HT-29 (cell line): ENCODE results near the gene UMAD1. TPM values are rescaled to one million over a fixed set of nuclear protein-coding genes. Genes with fewer than 3 reads are reported as not detected.
"Not testable (repeated sequence)": the region's sequence is repeated elsewhere in the genome, so short reads cannot be mapped to it uniquely, and the experiment has no call there.

Experiments
- DNase-seq: peaks from one replicate; pipeline ENCODE4 v3.0.0-alpha.2; 2015; ENCODE audit warnings: low spot score
- total RNA-seq: library from RNA; depleted of rRNA; stranded (reverse); fragments of >200 nt; shearing (Covaris generic); gene quantifications from 2 replicates; pipeline ENCODE4 v1.2.3, GENCODE V29; 2014

UMAD1 gene
- total RNA-seq, 1 experiment from 2014 or later: 2.0 TPM

DNA sequence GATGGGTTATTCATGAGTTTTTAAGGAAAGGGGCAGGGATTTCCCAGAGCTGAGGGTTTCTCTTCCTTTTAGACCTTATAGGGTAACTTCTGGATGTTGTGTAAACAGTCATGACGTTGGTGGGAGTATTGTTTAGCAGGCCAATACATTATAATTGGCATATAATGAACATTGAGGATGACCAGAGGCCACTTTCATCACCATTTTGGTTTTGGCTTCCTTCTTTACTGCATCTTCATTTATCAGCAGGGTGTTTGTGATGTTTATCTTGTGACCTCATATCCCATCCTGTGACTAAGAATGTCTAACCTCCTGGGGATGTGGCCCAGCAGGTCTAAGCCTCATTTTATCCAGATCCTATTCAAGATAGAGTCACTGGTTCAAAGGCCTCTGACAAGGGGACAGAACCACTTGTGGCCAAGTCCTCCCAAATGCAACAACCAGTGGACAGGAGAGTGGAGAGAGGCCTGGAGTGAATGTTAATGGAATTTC is 155.1 kb downstream of the UMAD1 start:
- DNase-seq: peak; percentile 8

DNA sequence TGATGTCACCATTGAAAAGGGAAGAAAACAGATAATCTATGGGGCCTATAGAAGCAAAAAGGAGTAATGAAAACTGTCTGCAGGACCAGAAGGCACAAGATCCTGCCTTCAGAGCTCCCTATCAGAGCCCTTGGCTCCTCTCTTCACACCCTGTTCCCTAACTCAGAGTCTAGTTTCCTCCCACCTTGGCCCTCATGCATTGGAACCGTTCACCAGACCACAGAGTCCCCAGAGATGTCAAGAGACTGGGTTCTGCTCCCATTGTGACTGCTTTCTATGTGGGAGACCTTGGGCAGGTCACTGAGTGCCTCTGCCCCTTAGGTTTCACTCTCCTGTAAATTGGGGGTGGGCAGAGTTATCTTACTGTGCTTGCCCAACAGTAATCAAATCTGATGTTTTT is 158.0 kb downstream of the UMAD1 start:
- no peak for DNase-seq

DNA sequence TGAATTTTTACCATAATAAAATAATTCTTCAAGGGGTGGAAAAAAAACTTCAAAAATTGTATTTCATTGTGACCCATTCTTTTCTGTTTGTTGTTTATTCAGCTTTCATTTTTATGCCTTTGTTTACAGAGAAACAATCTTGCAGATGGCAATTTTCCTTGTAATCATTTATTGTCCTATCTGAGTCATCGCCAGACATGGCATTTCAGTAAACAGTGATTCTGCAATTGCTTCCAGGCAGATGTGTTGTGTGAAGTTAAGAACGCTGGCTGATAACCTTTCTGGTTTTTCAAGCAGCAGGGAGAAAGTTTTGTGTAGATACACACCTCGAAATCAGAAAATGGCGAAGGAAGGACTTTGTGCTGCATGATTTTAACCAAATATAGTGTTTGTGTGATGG is 158.6 kb downstream of the UMAD1 start:
- DNase-seq: peak; percentile 48

DNA sequence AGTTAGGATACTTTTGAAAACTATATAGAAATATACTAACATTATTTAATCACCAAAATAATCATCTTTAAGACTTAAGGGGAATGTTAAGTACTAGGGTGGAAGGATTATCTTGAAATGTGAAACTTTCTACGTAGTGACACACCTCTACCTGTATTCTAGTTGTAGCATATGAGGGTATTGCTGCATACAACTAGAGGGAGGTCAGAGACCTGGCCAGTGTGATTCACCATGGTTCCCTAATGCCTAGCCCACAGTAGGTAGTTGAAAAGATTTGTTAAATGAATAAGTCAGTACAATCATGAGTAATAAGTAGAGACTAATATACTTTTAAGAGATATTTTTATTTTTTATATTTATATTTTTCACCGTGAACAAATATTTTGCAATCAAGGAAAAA is 162.0 kb downstream of the UMAD1 start:
- no peak for DNase-seq

DNA sequence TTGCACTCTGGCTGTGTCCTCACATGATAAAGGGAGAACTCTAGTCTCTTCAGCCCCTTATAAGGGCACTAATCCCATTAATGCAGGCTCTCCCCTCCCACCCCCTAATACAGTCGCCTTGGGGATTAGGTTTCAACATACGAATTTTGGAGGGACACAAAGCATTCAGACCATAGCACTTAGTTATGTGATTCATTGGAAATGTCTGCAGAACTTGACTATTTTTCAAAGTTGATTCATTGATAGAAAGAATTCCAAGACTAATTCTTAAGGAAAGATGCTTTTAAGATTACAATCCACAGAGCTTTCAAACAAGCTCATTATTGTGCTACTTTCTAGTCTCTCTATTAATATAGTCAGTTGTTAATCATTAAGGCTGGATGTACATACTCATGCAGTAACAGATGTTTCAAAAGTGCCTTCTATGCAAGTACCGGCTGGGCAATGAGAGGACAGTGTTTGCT is 163.2 kb downstream of the UMAD1 start:
- no peak for DNase-seq

DNA sequence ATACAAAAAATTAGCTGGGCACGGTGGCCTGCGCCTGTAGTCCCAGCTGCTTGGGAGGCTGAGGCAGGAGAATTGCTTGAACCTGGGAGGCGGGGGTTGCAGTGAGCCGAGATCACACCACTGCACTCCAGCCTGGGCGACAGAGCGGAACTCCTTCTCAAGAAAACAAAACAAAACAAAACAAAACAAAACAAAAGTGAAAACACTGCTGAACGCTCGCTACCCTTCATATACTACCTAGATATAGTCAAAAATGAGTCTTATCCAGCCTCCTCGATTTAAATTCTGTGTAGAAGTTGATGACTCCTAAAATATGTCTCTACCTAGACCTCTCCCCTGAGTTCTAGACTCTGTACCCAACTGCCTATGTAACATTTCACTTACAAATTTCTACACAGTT is 164.3 kb downstream of the UMAD1 start:
- DNase-seq: not testable (repeated sequence)

DNA sequence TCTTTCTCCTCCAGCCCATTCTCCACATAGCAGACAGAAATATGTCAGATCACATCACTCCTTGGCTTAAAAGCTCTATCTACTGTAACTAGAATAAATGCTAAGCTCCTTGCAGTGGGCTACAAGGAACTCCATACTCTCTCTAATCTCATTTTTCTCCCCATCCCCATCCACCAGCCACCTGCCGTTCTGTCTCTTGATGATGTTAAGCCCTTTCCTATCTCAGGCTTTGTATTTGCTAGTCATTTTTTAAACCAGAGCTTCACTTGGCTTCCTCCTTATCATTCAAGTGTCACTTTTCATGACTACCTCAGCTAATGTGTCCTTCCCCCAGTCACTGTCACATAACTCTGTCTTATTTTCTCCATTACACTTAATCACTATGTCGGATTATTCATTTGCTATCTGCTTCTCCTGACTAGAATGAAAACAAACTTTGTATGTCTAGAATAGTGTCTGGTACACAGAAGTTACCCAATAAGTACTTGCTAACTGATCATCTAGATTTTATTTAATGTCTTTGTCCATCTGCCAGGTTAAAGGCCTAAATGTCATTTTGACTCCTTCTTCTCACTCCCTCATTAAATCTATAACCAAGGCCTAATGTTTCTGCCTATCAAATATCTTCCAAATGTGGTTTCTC is 165.1 kb downstream of the UMAD1 start:
- DNase-seq: no peak

DNA sequence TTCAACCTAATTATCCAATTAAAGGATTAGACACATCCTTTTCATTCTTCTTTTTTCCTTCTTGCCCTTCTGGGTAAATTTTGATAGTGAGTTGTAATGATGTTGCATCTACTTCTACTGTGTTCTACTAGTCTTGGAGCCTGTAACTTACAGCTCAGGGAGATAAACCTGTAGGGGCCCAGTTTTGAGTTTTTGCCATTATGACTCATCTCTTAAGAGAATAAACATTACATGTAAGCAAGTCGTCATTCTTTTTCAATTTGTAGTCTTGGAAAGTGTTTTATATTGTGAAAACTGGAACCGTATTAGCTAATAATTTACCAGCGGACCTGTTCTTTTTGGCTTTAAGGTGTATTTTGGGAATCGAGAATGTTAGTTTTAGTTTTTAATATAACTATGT is 167.6 kb downstream of the UMAD1 start:
- peak; percentile 6 for DNase-seq

DNA sequence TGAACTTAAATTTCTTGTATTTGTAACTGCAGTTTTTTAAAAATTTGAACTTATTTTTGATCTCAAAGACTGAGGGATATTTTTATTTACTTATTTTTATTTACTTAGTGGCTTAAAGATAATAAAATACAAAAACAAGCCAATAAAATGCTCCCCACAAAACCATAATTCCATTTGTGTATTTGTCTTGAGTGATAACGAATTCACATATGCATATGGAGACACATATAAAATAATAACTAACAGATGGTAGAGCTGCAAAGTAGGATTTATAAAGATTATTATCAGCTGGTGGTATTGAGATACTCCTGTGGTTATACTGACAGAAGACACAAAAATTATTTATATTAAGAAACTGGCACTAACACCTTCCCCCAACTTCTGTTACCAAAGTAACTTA is 168.1 kb downstream of the UMAD1 start:
- no peak for DNase-seq

DNA sequence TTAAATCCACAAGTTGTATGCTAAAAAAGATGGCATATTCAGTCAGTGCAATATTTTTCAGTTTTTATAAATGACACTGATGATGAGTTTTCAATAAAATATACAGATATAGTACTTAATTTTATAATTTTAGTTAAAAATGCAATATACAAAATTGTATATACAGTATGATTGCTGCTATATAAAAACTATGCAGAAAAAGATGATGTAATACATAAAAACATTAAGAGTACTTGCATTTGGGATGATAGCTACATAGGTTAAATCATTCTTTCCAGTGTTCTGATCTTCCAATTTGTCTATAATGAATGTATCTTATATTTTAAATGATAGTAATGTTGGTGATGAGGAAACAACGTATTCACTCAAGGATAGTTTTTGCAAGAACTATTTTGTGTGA is 169.8 kb downstream of the UMAD1 start:
- no peak for DNase-seq

DNA sequence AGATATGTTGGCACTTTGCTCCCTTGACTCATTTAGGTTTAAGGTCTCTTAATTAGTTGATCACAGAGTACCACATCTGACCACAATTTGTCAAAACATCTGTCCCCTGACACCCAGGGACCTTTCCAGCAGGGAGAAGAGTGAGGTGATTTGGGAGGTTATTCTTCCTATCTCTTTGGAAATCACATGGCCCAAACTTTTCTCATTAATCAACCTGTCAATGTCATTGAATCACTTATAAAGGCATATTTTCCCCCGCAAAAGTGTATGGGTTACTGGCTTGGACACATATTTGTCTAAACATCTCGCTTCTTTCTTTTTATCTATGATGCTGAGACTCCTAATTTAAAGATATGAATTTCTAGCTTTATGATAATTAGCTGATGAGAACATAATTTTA is 170.3 kb downstream of the UMAD1 start:
- DNase-seq: no peak

DNA sequence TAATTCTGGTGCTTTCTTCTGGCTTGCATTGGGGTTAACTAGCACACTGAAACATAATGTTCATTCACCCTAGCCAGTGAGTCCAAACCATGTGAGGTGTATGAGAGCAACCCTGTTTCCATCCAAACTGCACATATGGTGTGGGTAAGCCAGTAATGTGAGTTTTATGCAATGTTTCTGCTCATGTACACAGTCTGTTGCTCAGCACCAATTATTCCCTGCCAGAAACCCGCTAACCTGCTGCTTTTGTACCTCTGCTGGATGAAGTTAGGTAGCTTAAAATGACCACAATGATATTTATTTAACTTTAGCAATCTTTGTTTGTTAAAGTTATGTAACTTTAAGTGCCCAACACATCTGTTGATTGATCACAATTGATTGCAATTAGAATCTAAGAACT is 171.6 kb downstream of the UMAD1 start:
- DNase-seq: no peak

DNA sequence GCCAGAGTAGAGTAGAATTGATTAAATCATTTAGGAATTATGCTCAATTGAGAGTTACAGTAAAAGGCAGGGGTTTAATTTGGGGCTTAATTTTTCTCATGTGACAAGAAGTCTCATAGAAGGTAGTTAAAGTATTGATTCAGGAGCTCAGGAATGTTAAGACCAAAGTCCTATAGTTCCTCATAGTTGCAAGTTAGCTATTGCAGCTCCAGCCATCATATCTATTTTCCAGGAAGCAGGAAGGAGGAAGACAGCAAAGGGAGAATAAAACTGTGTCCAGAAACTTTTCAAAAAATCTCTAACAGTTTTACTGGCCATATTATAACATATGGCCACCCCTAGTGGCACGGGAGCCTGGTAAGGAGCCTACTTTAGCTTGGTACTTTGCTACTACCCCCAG is 174.8 kb downstream of the UMAD1 start:
- peak; percentile 24 for DNase-seq

DNA sequence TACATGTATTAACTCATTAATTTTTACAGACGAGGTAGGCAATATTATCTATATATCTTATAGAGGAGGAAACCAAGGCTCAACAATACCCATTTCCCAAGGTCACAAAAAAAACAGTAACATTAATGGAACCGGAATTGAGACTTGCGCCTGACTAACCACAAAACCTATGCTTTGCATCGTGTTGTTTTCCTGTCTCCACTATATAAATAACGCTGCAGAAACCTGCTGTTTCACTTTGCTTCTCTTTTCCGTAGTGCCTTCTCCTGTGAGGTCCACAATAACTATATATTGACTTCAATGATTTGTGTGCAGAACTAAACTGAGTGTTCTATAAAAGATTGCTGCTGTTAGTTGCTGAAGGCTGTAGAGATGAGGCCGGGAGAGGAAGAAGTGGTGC is 175.5 kb downstream of the UMAD1 start:
- DNase-seq: no peak

DNA sequence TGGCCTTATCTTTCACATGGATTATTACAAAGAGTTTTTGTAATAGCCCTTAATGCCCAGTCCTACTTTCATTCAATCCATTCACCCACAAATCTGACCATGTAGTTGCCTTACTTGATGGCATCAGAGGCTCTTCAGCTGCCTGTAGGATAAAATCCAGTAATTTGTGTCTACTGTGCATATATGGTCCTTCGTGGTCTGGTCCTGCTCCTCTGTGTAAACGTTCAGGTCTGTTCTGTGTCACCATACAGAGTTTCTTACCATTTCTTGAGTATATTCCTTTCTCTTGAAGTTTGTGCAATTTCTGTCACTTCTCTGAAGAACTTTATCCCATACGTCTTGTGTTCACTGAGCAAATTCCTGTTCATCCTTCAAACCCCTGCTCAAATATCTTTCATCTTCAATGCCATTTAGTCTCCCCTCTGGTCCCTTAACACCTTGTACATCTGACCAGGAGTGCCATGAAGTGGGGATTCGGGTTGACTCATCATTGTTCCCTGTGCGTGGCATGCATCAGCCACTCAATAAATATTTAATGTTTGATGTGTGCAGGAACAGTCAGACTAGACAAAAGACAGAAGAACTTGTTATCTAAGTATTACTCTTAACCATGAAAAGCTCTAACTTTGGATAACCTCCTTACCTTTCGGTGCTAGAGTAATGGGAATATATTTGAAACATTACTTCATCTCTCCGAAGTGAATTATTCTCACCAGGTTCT is 176.4 kb downstream of the UMAD1 start:
- DNase-seq: no peak

DNA sequence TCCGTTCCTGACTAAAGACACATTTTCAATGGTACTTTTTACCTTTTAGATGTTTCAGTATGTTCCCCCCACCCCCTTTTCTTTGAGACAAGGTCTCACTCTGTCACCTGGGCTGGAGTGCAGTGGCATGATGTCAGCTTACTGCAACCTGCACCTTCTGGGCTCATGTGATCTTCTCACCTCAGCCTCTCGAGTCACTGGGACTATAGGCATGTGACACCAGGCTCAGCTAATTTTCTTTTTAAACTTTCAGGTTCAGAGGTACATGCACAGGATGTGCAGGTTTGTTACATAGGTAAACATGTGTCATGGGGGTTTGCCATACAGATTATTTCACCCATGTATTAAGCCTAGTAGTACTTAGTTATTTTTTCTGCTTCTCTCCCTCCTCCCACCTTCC is 177.2 kb downstream of the UMAD1 start:
- DNase-seq: no peak

DNA sequence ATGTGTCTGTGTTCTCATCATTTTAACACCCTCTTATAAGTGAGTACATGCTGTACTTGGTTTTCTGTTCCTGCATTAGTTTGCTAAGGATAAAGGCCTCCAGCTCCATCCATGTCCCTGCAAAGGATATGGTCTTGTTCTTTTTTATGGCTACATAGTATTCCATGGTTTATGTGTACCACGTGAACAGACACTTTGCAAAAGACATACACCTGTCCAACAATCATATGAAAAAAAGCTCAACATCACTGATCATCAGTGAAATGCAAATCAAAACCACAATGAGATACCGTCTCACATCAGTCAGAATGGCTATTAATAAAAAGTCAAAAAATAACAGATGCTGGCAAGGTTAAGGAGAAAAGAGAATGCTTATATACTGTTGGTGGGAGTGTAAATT is 177.6 kb downstream of the UMAD1 start:
- DNase-seq: not testable (repeated sequence)

DNA sequence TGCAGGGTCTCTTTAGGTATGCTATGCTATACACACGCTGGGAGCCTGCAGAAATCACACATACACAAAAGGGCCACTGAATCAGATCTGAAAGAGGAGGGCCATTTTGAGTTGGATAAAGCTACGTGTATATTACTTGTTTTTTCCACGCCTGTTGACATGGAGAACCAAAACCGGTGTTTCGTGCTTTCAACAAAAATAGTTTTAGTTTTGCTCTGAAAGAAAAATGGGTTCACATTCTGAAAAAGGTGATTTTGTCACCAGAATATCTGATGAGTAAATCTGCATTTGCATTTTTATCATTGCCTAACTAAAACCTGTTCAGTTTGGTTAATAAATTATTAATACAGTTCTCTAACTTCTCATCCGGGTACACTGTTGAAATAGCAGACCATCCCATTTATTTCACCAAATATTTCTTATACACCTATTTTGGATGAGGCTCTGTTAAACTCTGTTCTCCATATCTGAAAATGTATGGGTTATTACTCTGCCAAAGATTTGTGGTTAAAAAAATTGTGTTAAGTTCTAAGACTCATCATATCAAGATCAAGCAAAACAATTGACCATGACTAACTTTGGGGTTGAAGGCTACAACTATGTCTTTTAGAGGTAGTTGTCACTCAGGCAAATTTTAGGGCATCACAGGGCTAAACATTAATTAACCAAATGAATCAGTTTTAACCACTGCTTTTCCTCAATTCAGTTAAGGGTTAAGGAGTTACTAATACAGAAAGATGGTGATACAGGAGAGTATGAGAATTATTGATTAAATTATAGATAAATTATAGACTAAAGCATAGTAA is 179.1 kb downstream of the UMAD1 start:
- no peak for DNase-seq

DNA sequence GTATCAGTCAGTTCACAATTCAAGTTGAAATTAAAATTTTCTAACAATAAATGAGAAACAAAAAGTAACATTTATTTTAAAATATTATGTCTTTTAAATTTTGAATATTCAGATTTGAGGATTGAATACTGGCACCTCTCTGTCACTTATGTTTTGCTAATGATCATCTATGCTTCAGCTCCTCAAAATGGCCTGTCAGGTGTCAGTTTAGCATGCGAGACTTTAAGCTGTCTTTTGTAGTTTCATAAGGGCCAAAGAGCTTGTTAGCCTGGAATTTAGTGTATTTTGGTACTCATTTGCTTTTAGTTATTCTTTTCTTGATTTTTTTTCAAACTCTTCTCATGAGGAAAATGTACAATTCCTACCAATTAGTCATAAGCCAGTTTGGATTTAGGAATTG is 179.9 kb downstream of the UMAD1 start:
- no peak for DNase-seq

DNA sequence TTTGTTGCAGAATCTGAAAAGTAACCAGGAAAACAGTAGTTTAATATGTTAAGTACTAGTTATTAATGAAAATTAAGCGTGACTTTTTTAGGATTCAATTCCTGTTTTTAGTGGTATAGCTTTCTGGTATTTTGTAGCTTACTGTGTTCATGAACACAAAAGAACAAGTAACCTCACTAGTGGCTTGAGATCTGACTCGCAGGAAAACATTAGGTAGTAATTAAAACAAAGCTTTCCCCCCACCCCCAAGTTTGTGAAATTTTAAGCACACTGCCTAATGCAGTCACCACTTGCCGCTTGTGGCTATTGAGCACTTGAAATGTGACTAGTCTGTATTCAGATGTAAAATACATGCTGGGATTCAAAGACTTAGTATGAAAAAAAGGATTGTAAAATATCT is 180.4 kb downstream of the UMAD1 start:
- DNase-seq: no peak

DNA sequence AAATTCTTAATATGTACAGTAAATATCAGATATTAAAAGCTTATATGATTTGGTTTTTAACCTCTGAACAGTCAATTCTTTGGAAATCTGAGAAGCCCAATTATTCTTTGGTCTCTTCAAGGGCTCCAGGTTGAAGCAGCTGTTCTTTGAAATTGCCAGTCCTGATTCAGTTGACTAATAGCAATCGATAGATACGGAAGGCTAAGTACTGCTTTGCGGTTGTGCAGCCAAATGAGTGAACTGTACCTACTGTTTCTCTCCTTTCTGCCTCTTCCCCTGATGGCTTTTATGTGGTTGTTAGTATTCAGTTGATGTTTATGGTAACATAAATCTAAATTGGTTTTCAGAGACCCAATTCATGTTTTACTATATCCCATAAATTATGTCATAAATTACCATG is 181.0 kb downstream of the UMAD1 start:
- DNase-seq: no peak

DNA sequence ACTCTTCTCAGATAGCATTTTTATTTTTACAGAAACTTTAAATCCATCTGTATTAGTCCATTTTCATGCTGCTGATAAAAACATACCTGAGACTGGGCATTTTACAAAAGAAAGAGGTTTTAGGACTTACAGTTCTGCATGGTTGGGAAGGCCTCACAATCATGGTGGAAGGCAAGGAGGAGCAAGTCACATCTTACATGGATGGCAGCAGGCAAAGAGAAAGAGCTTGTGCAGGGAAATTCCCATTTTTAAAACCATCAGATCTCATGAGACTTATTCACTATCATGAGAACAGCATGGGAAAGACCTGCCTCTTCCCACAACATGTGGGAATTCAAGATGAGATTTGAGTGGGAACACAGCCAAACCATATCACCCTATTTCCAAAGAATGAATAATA is 184.7 kb downstream of the UMAD1 start:
- DNase-seq: not testable (repeated sequence)
